Spinal cord (tissue), 10 donors: Measurements from ENCODE around the gene SSBP2. TPM values are rescaled to one million over a fixed set of nuclear protein-coding genes. Genes with fewer than 3 reads are reported as not detected.

Experiments used
- DNase-seq, 6 donors: peaks; one replicate each; pipeline versions ENCODE4 v3.0.0 to v3.0.0-alpha.2; 2013 to 2015; ENCODE audit warnings: low spot score in 6 of 6, low read depth in 4 of 6
- H3K27ac ChIP-seq: one replicate; pipeline ENCODE4 v1.5.1; 2013; ENCODE audit warnings: low read depth, low read length, control low read depth
- H3K27me3 ChIP-seq: one replicate; pipeline ENCODE4 v1.6.1; 2013; ENCODE audit warnings: low read length; ENCODE audit not compliant: control insufficient read depth, insufficient read depth
- H3K36me3 ChIP-seq: one replicate; pipeline ENCODE4 v1.6.1; 2013; ENCODE audit warnings: low read length; ENCODE audit not compliant: control insufficient read depth, insufficient read depth
- H3K4me1 ChIP-seq: one replicate; pipeline ENCODE4 v1.6.1; 2013; ENCODE audit warnings: low read length; ENCODE audit not compliant: control insufficient read depth, insufficient read depth
- H3K4me3 ChIP-seq: one replicate; pipeline ENCODE4 v1.5.1; 2013; ENCODE audit warnings: low read depth, low read length, control low read depth
- H3K9me3 ChIP-seq: one replicate; pipeline ENCODE4 v1.6.1; 2013; ENCODE audit warnings: low read length; ENCODE audit not compliant: control insufficient read depth, insufficient read depth
- WGBS: methylation state at CpG from one replicate; pipeline ENCODE4 v1.1.5; 2013; ENCODE audit warnings: missing lambda C conversion rate; ENCODE audit not compliant: insufficient coverage; 5-methylcytosine and 5-hydroxymethylcytosine counted together
- polyA plus RNA-seq, 2 donors: library from polyadenylated mRNA; unstranded; fragments of 120-200 nt; gene quantifications; one replicate each; pipeline ENCODE4 v1.2.1, GENCODE V29; 2013; ENCODE audit not compliant: insufficient read length in 2 of 2
- total RNA-seq, 2 donors: library from RNA; depleted of rRNA in 1 of 2; stranded (reverse); fragments of 120-200 nt in 1 of 2; fragments of >200 nt in 1 of 2; gene quantifications; one replicate each; pipeline versions ENCODE4 v1.2.3 to v1.2.4, GENCODE V29; 2013 to 2014
- donor health status: healthy.

The SSBP2 gene
- total and polyA plus RNA-seq, 4 donors = 77.7 to 92.0 (median 88.4) TPM

DNA sequence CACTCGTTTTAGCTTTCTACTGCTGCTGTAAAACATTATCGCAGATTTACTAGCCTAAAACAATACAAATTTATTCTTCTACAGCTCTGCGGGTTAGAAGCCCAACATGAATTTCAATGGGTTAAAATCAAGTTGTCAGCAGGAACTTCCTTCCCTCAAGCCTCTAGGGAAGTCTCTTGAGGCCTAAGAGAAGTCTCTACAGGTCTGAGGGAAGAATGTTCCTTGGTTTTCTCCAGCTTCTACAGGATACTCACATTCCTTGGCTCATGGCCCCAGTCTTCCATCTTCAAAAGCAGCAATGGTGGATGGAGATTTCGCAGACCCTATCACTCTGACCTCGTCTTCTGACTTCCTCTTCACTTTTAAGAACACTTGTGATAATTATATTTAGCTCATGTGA lies 21.6 kb upstream of the SSBP2 start:
- Histone ChIP-seq H3K27me3 (no peaks in the 10 kb centered on the region), H3K27ac (no peak overlapping the region), H3K36me3 (no peaks in the 10 kb centered on the region), H3K4me3 (no peak overlapping the region), H3K9me3 (no peaks in the 10 kb centered on the region), H3K4me1 (no peaks in the 10 kb centered on the region)
- no peak for DNase-seq
- WGBS = no CpG with 5 or more reads among the region's 5 CpGs

DNA sequence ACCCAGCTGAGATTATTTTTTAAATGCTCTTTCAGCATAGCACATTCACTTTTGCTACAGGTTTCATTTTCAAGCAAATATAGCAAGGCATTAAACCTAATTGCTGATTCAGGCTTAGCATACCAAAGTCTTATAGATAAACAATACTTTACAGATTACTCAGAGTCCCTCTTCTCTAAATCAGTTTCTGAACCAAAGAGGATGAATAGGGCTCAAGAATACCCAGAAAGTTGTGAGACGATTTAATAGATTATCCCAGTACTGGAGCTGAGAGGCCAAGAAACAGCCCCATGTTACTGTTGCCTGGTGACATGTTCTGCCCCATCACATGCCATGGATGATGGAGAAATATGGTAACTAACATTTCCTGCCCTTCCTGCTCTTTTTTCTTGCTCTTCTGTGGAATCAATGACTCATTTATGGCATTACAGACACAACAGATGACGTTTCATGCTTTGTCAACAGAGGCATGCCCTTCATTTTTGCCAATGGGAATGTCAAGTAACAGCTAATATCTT lies 18.1 kb upstream of the SSBP2 start:
- Histone ChIP-seq H3K4me1 (no peaks in the 10 kb centered on the region), H3K27ac (no peak overlapping the region), H3K9me3 (no peaks in the 10 kb centered on the region), H3K4me3 (no peak overlapping the region), H3K27me3 (no peaks in the 10 kb centered on the region), H3K36me3 (no peaks in the 10 kb centered on the region)
- no peak for DNase-seq
- 57% methylated on average over 1 of the region's 2 CpGs for WGBS

DNA sequence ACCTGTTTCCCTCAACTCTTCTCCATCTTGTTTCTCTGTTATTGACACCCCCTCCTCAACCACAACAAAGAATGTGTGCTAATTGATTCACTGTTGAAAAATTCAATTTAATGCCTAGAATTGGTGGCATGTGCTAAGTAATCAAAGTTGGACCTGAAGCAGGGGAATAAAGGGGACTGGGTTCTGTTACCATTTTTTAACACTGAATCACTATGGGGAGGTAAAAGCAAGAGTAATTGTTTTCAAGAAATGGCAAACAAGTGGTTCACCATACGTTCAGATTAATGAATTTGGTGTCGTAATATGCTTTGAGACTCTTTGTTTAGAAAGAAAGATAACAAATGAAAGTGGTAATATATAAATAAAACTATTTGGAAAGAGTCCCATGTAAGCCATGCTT lies 17.0 kb upstream of the SSBP2 start:
- Histone ChIP-seq H3K9me3 (no peaks in the 10 kb centered on the region), H3K4me3 (no peak overlapping the region), H3K36me3 (no peaks in the 10 kb centered on the region), H3K27ac (no peak overlapping the region), H3K27me3 (no peaks in the 10 kb centered on the region), H3K4me1 (no peaks in the 10 kb centered on the region)
- WGBS = no CpG with 5 or more reads among the region's 2 CpGs
- no peak for DNase-seq

DNA sequence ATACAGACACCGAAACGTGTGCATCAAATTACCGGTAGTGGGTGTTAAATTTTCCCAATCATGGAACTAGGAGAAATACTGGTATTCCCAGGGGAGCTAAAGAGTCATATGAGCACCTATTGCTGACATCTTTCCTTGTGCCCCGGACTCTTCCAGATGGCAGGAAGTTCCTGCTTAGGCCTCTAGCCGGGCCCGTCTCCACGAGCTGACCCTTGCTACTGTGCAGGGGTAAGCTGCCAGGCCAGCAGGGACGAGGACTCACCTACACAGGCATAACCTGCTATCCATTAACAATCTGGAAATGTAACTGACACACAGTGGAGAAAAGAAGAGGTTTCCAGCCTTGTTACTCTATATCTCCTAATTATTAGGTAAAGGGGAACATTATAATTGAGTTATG lies 16.2 kb upstream of the SSBP2 start:
- no peaks in the 10 kb centered on the region for H3K27me3 ChIP-seq
- DNase-seq = no peak
- no peaks in the 10 kb centered on the region for H3K36me3 ChIP-seq
- WGBS = 85% methylated on average over 2 of the region's 8 CpGs
- no peaks in the 10 kb centered on the region for H3K9me3 ChIP-seq
- no peak overlapping the region for H3K4me3 ChIP-seq
- no peaks in the 10 kb centered on the region for H3K4me1 ChIP-seq
- no peak overlapping the region for H3K27ac ChIP-seq

DNA sequence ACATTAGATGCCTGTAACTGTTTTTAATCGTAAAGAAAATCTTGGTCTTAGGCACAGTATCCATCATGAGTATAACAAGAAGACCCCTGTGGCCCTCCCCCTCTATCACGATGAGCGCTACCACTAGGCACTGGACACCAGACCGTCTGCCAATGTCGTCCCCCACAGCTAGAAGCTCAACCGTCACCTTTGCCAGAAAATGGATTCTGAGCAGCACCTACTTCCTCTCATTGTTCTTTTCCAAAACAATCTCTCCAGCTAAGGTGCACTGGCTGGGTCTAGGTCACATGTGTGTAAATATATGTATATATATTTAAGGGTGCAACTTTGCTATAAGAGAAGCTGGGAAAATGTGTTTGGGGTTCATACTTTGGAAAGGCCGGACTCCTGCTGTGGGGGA lies 15.7 kb upstream of the SSBP2 start:
- Histone ChIP-seq H3K27ac (no peak overlapping the region), H3K4me1 (no peaks in the 10 kb centered on the region), H3K9me3 (no peaks in the 10 kb centered on the region), H3K27me3 (no peaks in the 10 kb centered on the region), H3K36me3 (no peaks in the 10 kb centered on the region), H3K4me3 (no peak overlapping the region)
- 92% methylated on average over 7 of the region's 7 CpGs for WGBS
- DNase-seq = no peak

DNA sequence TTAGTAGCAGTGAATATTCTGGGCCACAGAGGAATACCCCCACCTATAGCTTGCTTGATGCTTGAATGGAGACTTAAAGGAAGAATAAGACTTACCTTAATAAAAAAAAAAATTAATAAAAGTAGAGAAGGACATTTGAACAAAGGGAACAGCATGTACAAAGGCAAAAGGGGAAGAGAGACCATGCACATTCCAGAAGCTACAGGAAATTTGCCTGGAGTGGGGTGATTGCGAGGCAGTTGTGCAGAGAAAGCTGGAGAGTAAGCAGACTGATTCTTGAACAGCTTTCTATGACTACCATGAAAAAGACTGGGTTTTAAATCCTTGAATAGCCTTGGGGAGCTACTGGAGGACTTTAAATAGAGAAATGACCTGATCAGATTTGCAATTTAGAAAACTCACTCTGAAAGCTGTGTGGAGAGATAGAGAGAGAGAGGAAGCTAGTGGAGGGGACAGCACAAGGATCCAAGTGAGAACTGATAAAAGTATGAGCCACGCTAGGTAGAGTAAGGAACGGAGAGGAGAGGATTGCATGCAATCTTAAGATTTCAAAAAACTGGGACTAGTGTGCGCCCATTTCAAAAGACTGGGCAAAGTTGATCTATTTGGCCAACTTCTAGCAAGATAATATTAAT lies 12.5 kb upstream of the SSBP2 start:
- no peaks in the 10 kb centered on the region for H3K9me3 ChIP-seq
- H3K4me1 ChIP-seq = no peaks in the 10 kb centered on the region
- no peaks in the 10 kb centered on the region for H3K27me3 ChIP-seq
- H3K36me3 ChIP-seq = no peaks in the 10 kb centered on the region
- H3K27ac ChIP-seq = no peak overlapping the region
- 88% methylated on average over 4 of the region's 4 CpGs for WGBS
- no peak for DNase-seq
- no peak overlapping the region for H3K4me3 ChIP-seq

DNA sequence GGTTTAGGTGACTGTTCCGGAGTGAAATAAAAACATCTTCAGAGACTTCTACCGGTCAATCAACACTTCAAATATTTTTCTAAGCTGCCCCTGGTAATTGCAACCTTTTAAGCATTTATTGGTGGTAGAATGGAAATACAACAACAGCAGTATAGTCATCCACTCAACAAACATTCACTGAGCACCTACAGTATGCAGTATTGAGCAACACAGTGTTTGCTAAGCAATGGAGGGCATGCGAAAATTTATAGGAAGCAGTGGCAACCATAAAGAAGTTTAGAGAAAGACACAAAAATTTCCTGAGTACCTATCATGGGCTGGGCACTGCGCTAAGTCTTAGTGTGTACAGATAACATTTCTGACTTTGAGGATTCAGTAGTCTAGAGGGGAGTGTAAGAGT lies 12.0 kb upstream of the SSBP2 start:
- H3K27me3 ChIP-seq = no peaks in the 10 kb centered on the region
- 100% methylated on average over 2 of the region's 4 CpGs for WGBS
- no peaks in the 10 kb centered on the region for H3K36me3 ChIP-seq
- H3K4me3 ChIP-seq = no peak overlapping the region
- no peaks in the 10 kb centered on the region for H3K9me3 ChIP-seq
- H3K4me1 ChIP-seq = no peaks in the 10 kb centered on the region
- DNase-seq = no peak
- no peak overlapping the region for H3K27ac ChIP-seq

DNA sequence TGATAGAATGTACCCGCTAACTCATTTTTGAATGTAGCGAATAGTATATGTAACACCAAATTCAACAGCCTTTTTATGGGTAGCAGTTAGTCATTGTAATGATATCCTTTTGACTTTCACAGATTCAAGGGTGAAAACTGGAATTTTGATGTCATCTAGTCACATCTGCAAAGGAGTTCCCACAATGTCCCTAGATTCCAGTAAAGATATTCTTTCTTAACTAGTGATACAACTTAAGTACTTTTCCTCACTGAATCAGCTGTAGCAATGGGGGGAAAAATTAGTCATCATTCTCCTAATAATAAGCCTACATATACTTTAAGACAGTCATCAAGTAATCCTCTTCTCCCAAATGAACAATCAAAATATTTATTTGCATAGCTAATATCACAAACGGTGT lies 11.5 kb upstream of the SSBP2 start:
- no peaks in the 10 kb centered on the region for H3K9me3 ChIP-seq
- H3K27ac ChIP-seq = no peak overlapping the region
- H3K36me3 ChIP-seq = no peaks in the 10 kb centered on the region
- no peak overlapping the region for H3K4me3 ChIP-seq
- H3K4me1 ChIP-seq = no peaks in the 10 kb centered on the region
- no peak for DNase-seq
- no peaks in the 10 kb centered on the region for H3K27me3 ChIP-seq
- 100% methylated on average over 1 of the region's 3 CpGs for WGBS

DNA sequence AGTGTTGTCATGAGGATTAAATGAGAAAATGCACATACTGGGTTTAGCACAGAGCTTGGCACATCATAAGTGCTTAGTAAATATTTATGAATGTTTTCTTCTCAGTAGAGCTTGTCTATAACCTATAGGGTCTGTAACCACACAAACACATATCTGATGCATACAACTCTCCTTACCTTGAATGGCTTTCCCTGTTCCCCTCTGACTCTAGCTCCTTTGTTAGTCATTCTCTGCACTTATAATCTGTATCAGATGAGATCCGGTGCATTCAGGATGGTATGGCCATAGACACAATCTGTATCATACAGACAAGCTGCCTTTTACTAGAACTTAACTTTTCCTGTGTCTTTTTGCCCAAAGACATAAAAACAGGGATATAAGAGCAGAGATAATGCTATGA lies 11.1 kb upstream of the SSBP2 start:
- Histone ChIP-seq H3K4me3 (no peak overlapping the region), H3K36me3 (no peaks in the 10 kb centered on the region), H3K27me3 (no peaks in the 10 kb centered on the region), H3K27ac (no peak overlapping the region), H3K9me3 (no peaks in the 10 kb centered on the region), H3K4me1 (no peaks in the 10 kb centered on the region)
- no CpG with 5 or more reads among the region's 1 CpG for WGBS
- no peak for DNase-seq

DNA sequence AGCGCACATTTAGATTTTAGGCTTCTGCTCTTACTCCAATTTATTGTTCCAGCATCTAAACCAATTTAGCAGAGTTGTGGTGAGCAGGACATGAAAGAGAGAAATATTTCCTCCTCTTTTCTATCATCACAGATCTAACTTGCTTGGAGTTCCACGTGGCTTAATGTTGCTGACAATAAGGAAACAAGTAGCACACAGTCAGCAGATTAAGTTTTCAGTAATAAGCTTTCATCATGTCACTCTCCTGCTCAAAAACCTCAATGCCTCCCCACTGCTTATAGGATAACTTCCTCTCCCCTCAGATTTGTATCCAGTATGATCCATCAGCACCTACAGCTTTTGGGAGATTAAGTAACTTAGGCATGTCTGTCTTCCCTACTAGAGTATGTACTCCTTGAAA lies 10.4 kb upstream of the SSBP2 start:
- DNase-seq = no peak

More for the DNA sequence above, 10.4 kb upstream of the SSBP2 start:
- Histone ChIP-seq H3K27ac (no peak overlapping the region), H3K4me1 (no peaks in the 10 kb centered on the region), H3K36me3 (no peaks in the 10 kb centered on the region), H3K4me3 (no peak overlapping the region), H3K27me3 (no peaks in the 10 kb centered on the region), H3K9me3 (no peaks in the 10 kb centered on the region)
- WGBS = no CpG with 5 or more reads among the region's 2 CpGs
